ENCODE results near the gene NLRX1.
"Not testable (repeated sequence)": the region's sequence is repeated elsewhere in the genome, so short reads cannot be mapped to it uniquely, and the experiment has no call there.

Gene NLRX1

GRCh38 chr11:119153049-119153818 is 15.3 kb upstream of the NLRX1 start:
- no peak for DNase-seq

DNA sequence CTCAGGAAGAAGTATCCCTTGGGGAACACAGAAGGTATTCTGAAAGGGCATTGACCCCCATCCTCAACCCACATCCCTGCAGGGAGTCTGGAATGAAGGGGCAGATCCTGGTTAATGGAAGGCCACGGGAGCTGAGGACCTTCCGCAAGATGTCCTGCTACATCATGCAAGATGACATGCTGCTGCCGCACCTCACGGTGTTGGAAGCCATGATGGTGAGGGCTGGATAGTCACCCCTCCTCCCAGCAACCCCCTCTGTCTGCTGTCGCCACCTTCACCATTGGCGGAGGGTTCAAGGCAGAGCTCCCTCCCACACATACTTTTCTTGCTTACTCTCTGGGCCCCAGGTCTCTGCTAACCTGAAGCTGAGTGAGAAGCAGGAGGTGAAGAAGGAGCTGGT is 14.3 kb upstream of the NLRX1 start:
- DNase-seq: no peak

DNA sequence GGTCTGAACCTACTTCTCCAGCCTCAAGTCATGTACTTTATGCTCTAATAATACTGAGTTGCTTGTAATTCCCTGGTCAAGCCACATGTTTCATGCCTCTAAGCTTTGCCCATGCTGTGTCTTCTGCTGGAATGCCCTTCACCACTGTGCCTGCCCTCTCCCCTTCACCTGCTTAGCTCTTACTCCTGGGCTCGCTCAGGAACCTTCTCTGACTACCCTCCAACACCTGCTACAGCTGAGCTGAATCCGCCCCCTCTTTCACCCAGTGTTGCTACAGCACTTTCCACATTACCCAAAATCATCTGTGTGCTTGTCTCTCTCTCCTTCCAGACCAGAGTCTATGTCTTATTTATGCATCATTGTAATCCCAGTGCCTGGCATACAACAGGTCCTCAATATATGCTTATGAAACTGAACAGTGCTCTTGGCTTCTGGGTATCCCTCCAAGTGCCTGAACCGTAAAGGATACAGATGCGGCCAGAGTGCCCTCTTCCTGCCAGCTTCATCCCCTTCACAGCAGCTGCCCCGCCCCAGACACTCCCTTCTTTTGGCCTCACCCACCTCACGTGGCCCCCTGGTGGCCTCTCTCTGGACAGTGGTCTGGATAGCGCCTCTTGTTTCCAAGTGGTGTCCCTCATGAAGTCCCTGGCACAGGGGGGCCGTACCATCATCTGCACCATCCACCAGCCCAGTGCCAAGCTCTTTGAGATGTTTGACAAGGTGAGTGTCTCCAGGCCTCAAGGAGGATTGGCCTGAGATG is 12.6 kb upstream of the NLRX1 start:
- DNase-seq: no peak

DNA sequence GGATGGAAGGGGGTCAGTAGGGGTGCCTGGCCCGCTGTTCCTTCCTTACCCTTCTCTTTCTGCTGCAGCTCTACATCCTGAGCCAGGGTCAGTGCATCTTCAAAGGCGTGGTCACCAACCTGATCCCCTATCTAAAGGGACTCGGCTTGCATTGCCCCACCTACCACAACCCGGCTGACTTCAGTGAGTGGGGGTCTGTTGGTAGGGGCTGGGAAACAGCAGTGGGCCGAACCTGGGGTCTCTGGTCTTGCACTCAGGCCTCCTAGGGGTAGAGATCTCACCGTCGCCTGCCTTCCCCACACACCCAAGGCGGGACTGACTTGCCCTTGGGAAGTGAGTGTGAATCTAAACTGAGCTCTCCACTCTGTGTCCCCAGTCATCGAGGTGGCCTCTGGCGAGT is 12.0 kb upstream of the NLRX1 start:
- DNase-seq: no peak

DNA sequence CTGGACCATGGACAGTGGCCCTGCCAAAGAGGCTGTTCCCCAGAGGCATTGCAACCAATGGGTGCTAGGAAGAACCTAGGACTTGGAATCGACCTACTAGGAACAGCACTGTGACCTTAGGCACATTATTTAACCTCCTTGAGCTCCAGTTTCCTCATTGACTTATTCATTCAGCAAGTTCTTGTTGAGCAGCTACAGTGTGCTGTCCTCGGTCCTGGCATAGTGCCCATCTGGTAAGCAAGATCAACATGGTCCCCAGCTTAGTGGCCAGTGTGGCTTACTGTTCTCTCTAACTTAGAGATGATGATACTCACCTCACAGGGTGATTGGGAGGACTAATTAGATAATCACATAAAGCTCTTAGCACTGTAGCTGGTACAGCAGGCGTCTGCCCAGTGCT is 11.5 kb upstream of the NLRX1 start:
- DNase-seq: no peak

- DNase-seq: no peak
Measured at GRCh38 chr11:119158467-119158866, 10.1 kb upstream of the NLRX1 start.

- no peak for DNase-seq
Measured at GRCh38 chr11:119160151-119160550, 8.4 kb upstream of the NLRX1 start.

DNA sequence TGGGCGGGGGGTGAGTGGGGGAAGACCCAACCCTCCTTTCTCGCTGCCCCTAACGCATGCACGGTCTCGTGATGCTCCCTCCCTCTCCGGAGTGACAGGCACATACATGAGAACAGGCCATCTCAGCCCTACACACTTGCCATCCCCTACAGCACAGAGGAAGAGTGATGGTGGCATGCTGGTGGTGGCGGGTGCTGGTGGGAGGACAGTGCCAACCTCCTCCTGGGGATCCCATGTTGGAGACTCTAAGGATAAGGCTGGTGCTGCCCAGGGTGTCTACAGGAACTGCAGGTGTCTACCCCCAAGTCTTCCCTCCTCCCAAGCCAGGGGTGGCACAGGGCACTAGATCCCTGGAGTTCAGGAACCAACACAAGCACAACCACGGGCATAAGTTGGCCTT is 6.7 kb upstream of the NLRX1 start:
- DNase-seq: no peak

DNA sequence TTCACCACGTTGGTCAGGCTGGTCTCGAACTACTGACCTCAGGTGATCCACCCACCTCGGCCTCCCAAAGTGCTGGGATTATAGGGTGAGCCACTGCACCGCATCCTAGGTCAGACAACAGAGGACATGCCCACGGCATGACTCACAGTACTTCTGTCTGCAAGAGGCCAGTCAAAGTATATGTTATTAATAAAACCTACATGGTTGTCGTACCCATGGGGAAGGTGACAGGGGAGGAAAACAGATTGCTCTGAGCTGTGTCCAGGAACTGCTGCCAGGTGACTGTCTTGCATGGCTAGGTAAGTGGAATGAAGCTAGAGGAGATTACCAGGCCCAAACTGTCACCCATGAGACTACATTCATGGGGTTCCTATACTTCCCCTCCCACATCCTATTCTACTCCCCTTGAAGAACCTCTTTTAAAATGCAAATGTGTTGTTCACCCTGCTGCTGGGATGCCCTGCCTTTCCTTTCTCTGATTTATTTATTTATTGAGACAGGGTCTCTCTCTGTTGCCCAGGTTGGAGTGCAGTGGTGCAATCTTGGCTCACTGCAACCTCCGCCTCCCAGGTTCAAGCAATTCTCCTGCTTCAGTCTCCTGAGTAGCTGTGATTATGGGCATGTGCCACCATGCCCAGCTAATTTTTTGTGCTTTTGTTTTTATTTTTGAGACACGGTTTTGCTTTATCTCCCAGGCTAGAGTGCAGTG is 2.0 kb upstream of the NLRX1 start:
- no peak for DNase-seq

- DNase-seq: not testable (repeated sequence)
Measured at GRCh38 chr11:119167077-119167458, 1.5 kb upstream of the NLRX1 start.

GRCh38 chr11:119167933-119168332 is 592 bp upstream of the NLRX1 start:
- no peak for DNase-seq

DNA sequence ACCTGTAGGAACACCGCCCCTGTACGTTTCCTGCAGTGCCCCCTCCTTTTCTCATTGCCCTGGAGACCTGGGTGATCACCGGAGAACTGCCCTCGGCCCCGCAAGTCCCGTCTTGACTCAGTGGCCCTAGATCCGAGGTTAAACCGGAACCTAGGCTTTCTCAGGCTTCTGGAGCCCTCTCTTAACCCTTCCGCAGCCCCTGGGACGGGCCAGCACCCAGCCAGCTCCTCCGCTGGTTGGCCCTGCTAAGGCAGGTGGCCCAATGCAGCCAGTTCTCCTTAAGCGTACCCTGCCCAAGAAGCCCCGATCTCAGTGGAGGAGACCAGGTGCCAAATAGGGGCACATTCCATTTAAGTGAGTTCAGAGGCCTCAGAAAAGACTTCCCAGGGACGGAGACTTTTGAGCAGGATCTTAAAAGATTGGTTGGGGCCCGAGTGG is 776 bp downstream of the NLRX1 start:
- DNase-seq: peak; percentile 43

DNA sequence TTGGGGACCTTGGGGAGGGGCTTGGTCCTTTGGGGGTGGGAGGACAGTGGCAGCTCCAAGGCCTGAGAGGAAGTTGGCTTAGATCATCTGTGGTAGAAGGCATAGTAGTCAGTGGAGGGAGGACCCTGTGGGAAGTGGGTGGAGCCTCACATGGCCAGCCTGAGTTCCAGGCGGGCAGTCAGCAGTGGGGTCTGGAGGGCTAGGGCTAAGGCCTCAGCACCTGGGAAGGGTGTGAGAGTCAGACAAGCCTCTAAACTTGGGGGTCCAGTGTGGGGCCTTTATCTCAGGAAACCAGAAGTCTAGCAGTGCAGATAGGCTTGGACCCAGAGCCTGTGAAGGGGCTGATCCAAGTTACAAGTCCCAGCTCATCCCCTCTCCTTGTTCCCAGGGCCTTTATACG is 4.0 kb downstream of the NLRX1 start:
- DNase-seq: no peak

- no peak for DNase-seq
Measured at GRCh38 chr11:119173453-119173852, 4.9 kb downstream of the NLRX1 start.

DNA sequence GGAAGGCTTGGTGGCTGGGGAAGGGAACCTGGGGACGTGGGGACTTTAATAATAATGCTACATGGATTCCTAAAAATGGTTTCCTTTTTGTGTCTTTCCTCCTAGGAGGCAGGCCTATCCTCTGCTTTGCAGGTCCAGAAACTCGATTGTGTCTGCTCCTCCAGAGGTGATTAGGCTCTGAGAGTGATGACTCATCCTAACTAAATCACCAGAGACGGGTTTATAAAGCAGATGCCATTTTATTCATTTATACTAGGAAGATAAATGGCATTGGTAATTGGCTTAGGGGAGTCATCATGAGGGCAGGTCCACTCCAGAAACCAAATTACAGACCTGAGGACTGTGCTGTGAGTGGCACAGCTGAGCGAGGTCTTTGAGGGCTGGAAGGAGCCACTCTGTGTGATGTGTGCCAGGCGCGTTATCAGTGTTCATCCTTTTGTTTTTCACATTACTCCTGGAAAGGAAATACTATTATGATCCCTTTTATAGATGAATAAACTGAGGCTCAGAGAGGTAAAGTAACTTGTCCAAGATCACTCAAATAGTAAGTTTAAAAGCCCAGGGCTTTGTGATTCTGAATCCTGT is 7.1 kb downstream of the NLRX1 start:
- no peak for DNase-seq

DNA sequence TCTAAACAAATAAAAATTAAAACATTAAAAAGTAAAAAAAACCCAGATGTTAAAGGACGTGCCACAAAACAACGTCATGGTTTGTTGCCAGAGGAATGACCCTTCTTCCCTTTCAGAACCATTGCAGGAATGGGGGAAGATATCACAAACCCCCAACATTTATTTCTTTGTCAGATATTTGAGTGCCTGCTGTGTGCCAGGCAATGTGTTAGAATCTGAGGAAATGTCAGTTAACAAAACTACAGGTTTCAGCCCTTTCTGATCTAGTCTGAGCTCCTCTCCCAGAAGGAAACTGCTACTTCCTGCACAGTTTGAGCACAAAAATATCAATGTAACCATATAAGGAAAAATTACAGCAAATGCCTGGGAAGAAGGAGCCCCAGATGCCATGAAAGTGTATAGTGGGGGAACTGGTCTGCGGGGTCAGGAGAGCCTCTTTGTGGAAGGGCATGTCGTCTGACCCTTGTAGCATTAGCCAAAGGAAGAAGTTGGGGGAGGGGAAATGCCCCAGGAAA is 9.7 kb downstream of the NLRX1 start:
- DNase-seq: no peak

- DNase-seq: no peak
Measured at GRCh38 chr11:119179342-119179741, 10.8 kb downstream of the NLRX1 start.

DNA sequence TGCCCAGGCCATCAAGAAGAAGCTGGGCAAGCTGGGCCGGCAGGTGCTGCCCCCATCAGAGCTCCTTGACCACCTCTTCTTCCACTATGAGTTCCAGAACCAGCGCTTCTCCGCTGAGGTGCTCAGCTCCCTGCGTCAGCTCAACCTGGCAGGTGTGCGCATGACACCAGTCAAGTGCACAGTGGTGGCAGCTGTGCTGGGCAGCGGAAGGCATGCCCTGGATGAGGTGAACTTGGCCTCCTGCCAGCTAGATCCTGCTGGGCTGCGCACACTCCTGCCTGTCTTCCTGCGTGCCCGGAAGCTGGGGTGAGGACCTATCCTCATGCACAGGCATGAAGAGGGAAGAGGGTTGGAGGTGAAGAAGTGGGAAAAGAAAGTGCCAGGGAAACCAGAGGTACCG is 11.5 kb downstream of the NLRX1 start:
- DNase-seq: no peak

GRCh38 chr11:119180729-119181676 is 12.5 kb downstream of the NLRX1 start:
- DNase-seq: no peak

- no peak for DNase-seq
Measured at GRCh38 chr11:119181677-119182412, 13.3 kb downstream of the NLRX1 start.

DNA sequence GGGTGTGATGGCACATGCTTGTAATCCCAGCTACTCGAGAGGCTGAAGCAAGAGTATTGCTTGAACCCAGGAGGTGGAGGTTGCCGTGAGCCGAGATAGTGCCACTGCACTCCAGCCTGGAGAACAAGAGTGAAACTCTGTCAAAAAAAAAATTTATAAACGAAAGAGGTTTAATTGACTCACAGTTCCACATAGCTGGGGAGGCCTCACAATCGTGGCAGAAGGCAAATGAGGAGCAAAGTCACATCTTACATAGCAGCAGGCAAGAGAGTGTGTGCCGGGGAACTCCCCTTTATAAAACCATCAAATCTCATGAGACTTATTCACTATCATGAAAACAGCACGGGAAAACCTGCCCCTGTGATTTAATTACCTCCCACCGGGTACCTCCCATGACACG is 15.9 kb downstream of the NLRX1 start:
- not testable (repeated sequence) for DNase-seq
